Right renal cortex interstitium (tissue), 3 donors: ENCODE results near the gene ETAA1. TPM values are rescaled to one million over a fixed set of nuclear protein-coding genes. Genes with fewer than 3 reads are reported as not detected.

Experiments used
- DNase-seq, 3 donors: peaks; one replicate each; pipeline ENCODE4 v3.0.0-alpha.2; 2013; ENCODE audit warnings: low read depth in 3 of 3, low spot score in 2 of 3
- polyA plus RNA-seq, 3 donors: library from polyadenylated mRNA; unstranded; fragments of 120-200 nt; gene quantifications; one replicate each; pipeline ENCODE4 v1.2.1, GENCODE V29; 2013; ENCODE audit not compliant: insufficient read length in 3 of 3

The ETAA1 gene
- polyA plus RNA-seq, 3 donors: 25.4 to 29.3 (median 28.2) TPM

- DNase-seq: no peak
Measured at GRCh38 chr2:67436221-67436620, 39.1 kb downstream of the ETAA1 start.

DNA sequence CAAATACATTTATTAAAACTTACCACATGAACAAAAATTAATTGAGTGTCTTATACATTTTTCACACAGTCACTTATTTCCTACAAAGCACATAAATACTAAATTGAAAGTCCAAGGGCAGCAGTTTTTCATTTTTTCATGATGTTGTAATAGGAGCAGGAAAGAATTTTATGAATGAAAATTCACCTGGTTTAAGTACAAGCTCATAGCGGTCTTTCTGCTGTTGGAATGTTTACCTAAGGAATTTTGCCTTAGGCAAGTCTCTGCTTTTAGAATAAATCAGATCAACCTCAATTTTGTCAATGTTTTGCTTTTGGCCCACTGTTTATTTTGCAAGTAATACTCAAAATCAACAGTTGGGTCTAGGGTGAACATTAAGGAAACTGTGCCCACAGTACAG lies 40.0 kb downstream of the ETAA1 start:
- DNase-seq: no peak

- DNase-seq: no peak
Measured at GRCh38 chr2:67438337-67438736, 41.2 kb downstream of the ETAA1 start.

DNA sequence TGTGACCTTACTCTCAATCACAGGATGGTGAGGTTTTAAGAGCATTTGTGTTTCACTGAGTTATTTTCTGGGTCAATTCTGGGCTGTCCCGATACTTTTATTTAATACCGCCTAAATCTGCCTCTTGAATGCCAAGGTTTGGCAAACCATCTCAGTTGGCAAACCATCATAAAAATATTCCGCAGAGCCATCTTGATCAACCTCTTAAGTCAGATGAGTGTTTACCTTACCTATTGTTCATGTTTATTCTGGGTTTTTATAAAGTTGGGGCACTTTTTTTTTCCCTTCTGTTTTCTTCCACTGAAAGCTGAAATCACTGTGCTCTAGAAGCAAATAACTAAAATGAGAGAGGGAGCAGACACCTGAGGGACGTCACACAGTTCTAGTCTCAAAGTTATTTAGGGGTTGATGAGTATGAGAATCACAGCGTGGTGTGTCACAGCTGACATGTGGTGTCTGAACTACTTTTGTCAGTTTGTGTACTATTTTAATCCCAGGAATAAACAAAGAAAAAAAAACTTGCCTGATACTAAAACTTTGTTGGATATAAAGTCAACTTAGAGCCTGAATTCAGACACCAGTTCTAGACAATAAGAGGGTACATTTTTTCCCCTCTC lies 48.6 kb downstream of the ETAA1 start:
- no peak for DNase-seq

GRCh38 chr2:67446491-67446911 lies 49.4 kb downstream of the ETAA1 start:
- no peak for DNase-seq

- no peak for DNase-seq
Measured at GRCh38 chr2:67448648-67449047, 51.5 kb downstream of the ETAA1 start.

GRCh38 chr2:67451086-67451832 lies 54.1 kb downstream of the ETAA1 start:
- DNase-seq: no peak

DNA sequence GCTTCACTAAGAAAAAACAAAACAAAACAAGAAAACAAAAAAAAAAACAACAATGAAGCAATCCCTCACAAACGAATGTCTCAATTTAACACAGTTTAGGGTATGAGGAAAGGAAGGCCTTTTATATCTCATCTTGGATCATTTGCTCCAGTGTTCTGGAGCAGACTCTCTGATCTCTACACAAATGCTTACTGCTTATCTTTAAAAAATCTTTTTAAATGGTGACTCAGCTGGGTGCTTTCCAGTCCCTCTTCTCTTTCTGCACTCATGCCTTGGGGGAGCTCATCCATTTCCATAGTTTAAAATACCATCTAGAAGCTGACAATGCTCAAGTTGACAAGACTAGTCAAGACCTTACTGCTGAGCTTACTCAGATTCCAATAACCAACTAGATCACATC lies 56.2 kb downstream of the ETAA1 start:
- no peak for DNase-seq

DNA sequence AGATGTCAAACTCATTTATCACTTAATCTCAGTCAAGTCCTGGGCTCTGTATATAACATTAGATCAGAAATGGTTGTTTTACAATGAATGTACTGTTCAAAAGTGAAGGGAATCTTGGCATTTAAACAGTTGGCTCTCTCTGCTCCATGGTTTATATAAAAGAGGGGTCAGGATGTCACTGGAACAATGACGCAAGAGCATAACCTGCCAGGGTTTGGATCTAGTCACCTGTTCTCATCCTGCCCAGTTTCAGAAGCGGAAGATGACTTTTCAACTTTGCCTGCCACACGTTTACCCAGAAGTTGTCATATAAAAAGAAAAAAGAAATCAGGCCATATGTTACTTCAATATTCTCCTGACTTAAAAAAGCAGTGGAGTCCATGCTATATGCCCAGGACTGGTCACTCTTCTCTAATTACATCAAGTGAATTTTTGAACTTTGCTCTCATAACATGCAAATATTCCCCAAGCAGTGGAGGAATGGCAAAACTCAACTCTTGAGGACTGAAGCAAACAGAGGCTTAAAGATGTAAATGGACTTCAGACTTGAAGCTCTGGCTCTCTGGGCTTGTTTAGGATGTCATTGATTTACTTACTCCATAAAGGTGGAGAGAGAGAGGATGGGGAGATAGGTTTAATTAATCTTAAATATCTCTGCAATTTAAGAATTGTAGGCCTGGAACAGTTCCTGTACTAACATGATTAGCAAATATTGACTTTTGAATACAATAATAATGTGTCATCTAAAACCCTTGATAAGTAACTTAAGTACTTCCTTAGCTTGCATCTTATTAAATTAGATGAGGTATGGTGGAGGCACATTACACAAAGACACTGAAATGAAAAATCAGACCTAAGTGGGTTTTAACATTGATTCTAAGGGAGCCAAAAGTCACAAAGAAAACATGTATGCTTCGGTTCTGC lies 58.3 kb downstream of the ETAA1 start:
- DNase-seq: no peak

- no peak for DNase-seq
Measured at GRCh38 chr2:67456428-67456827, 59.3 kb downstream of the ETAA1 start.

GRCh38 chr2:67457699-67458098 lies 60.6 kb downstream of the ETAA1 start:
- DNase-seq: no peak

- DNase-seq: no peak
Measured at GRCh38 chr2:67459761-67460160, 62.6 kb downstream of the ETAA1 start.
